Heart right ventricle (tissue), 16 donors: Measurements from ENCODE around the gene EMB. TPM values are rescaled to one million over a fixed set of nuclear protein-coding genes. Genes with fewer than 3 reads are reported as not detected.
"Not testable (repeated sequence)": the region's sequence is repeated elsewhere in the genome, so short reads cannot be mapped to it uniquely, and the experiment has no call there.

Experiments used
- ATAC-seq, 8 donors: fragments of 200-7000 bp; cut with Tn5 transposase; one replicate each; pipeline ENCODE4 v1.9.1; 2020; ENCODE audit warnings: mild to moderate bottlenecking in 8 of 8, moderate library complexity in 8 of 8, moderate number of reproducible peaks in 1 of 8
- DNase-seq, 2 donors: peaks; one replicate each; pipeline ENCODE4 v3.0.0-alpha.2; 2020
- H3K27ac ChIP-seq, 10 donors: fragments of 200-600 bp; sonication (generic) in 2 of 10; one replicate each; pipeline versions ENCODE4 v1.5.0 to v1.8.0; 2020 to 2022; ENCODE audit warnings: mild to moderate bottlenecking in 3 of 10
- H3K27me3 ChIP-seq, 7 donors: fragments of 200-600 bp; one replicate each; pipeline ENCODE4 v1.8.0; 2021 to 2022; ENCODE audit warnings: mild to moderate bottlenecking in 2 of 7
- H3K36me3 ChIP-seq, 9 donors: fragments of 200-600 bp; sonication (generic) in 1 of 9; one replicate each; pipeline versions ENCODE4 v1.5.0 to v1.8.0; 2020 to 2022; ENCODE audit warnings: mild to moderate bottlenecking in 2 of 9
- H3K4me1 ChIP-seq, 9 donors: fragments of 200-600 bp; sonication (generic) in 1 of 9; one replicate each; pipeline versions ENCODE4 v1.5.0 to v1.8.0; 2020 to 2022; ENCODE audit warnings: mild to moderate bottlenecking in 4 of 9
- H3K4me3 ChIP-seq, 10 donors: fragments of 200-600 bp; sonication (generic) in 2 of 10; one replicate each; pipeline versions ENCODE4 v1.5.0 to v1.8.0; 2020 to 2022; ENCODE audit warnings: mild to moderate bottlenecking in 7 of 10, moderate library complexity in 2 of 10
- H3K9me3 ChIP-seq, 11 donors: fragments of 200-600 bp in 10 of 11; sonication (generic) in 2 of 11; one replicate each; pipeline versions ENCODE4 v1.5.0 to v1.8.0; 2013 to 2022; ENCODE audit warnings: mild to moderate bottlenecking in 2 of 11, control low read depth in 1 of 11, moderate library complexity in 1 of 11
- WGBS, 2 donors: extraction: QIAGEN DNeasy Blood & Tissue Kit; methylation state at CpG; one replicate each; pipeline ENCODE4 v1.1.7; 2013; ENCODE audit warnings: inconsistent platforms in 1 of 2; 5-methylcytosine and 5-hydroxymethylcytosine counted together
- intact Hi-C, 10 donors: fragments of 100-400 bp; cut with DNase I; formaldehyde crosslinking; loops; one replicate each; pipeline versions ENCODE4 v1.11.1 to v1.14.2; 2022
- polyA plus RNA-seq, 2 donors: library from polyadenylated mRNA; stranded (reverse); fragments of 200-250 nt; gene quantifications; one replicate each; pipeline ENCODE4 v1.2.3, GENCODE V29; 2013
- total RNA-seq, 10 donors: library from RNA; stranded (reverse); fragmentation: NEBNext Ultra II Directional in 3 of 10; extraction: Animal tissue kit (Norgen Biotek cat#: 25700) in 3 of 10; gene quantifications; one replicate each; pipeline versions ENCODE4 v1.2.1 to v1.2.4, GENCODE V29; 2021 to 2023
- TF ChIP-seq, protein P1 (sequence below), 9 donors: fragments of 200-600 bp; sonication (generic) in 2 of 9; IDR thresholded peaks; one replicate each; pipeline versions ENCODE4 v1.5.0 to v1.8.0; 2021 to 2022; ENCODE audit warnings: antibody characterized with exemption in 9 of 9, mild to moderate bottlenecking in 5 of 9, moderate library complexity in 1 of 9
- donor health status: Arrhythmogenic right ventricular cardiomyopathy.
- donor health status: ischemic (EF 13 %, LVEDD 7.1; RV severe dilation, severe dysfunction).
- donor health status: healthy with polysubstance abuse.
- donor health status: DM: no; HTN: yes; CAD: no.
- donor health status: DM: no; HTN: no; CAD: no.
- donor health status: ischemic (EF 25% LVEDD 6.9; RV normal size, moderate dysfunction).
- donor health status: ischemic (EF 25% LVEDD 5.7; RV mildly dilated, moderate dysfunction).
- donor health status: healthy.
- donor health status: DM: yes; HTN: yes; CAD: no.
- donor health status: Ischemic cardiomyopathy.
- donor health status: ischemic (EF 35%, LVEDD 5.7; RV mildly dilated, moderate dysfunction).
- donor health status: nonischemic (EF 11% LVEDD 7.7; RV severe dilation, severe dysfunction).
- donor health status: DM: yes; HTN: yes; CAD: no.
- donor health status: PGD.
- donor health status: ischemic (EF 29% LVEDD 5.4; RV normal size, mild dysfunction).
- donor health status: nonischemic (EF 23%, LVEDD 6.1; RV moderate dilation, normal function).

EMB gene
- total and polyA plus RNA-seq, 12 donors: 0.93 to 25.0 (median 10.4) TPM

DNA sequence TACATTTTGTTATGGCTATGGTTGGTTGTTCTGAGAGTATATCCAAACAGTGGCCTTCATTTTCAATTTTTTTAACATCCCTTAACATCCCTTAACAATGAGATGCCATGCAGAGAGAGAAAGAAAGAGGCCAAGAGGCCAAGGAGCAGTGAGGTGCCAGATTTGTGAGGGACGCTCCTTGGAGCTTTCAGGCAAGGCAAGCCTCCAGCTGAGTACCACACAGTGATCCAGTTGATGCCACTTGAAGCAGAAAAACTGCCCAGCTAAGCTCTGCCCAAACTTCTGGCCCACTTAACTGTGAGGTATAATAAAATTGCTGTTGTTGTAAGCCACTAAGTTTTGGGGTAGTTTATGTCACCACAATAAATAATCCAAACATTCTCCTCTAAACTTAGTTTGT, 22.6 kb upstream of the EMB start:
- Histone ChIP-seq H3K27me3 (no peaks in the 10 kb centered on the region), H3K9me3 (peaks cover 0 to 11% (median 0%) of the 10 kb centered on the region in 11 donors), H3K36me3 (no peaks in the 10 kb centered on the region), H3K27ac (no peak overlapping the region), H3K4me1 (peaks cover 0 to 8% (median 0%) of the 10 kb centered on the region in 9 donors), H3K4me3 (no peak overlapping the region)
- intact Hi-C loops: no loop called here
- TF ChIP-seq, protein P1, sequence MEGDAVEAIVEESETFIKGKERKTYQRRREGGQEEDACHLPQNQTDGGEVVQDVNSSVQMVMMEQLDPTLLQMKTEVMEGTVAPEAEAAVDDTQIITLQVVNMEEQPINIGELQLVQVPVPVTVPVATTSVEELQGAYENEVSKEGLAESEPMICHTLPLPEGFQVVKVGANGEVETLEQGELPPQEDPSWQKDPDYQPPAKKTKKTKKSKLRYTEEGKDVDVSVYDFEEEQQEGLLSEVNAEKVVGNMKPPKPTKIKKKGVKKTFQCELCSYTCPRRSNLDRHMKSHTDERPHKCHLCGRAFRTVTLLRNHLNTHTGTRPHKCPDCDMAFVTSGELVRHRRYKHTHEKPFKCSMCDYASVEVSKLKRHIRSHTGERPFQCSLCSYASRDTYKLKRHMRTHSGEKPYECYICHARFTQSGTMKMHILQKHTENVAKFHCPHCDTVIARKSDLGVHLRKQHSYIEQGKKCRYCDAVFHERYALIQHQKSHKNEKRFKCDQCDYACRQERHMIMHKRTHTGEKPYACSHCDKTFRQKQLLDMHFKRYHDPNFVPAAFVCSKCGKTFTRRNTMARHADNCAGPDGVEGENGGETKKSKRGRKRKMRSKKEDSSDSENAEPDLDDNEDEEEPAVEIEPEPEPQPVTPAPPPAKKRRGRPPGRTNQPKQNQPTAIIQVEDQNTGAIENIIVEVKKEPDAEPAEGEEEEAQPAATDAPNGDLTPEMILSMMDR (IDR thresholded peaks at IDR 0.05): no peak
- ATAC-seq (no peak), DNase-seq (no peak)
- 69 to 81% methylated on average over 1 of the region's 1 CpG for WGBS, 2 donors

DNA sequence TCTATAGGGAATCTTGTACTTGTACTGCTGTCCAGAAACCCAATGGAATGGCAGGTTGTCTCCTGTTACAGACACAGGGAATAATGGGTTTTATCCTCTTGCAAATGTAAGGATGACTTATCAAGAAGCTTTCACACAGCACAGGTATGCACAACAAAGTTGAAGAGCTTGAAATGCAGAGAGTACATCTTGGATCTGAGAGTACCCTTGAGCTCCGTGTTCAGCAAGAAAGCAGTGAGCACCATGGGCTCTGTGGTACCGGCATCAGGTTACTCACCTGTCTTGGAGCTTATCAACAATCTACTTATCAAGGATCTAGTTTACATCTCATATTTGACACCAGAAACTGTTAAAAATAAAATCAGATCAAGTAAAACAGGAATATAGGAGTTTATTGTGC, 22.0 kb upstream of the EMB start:
- no peaks in the 10 kb centered on the region for H3K27me3 ChIP-seq
- intact Hi-C loops: no loop called here
- H3K9me3 ChIP-seq: peaks cover 0 to 11% (median 0%) of the 10 kb centered on the region in 11 donors
- H3K4me3 ChIP-seq: no peak overlapping the region
- TF ChIP-seq, protein P1 (IDR thresholded peaks at IDR 0.05): no peak
- 77 to 80% methylated on average over 2 of the region's 2 CpGs for WGBS, 2 donors
- ATAC-seq (peak in 1 of 8 donors; percentile 8), DNase-seq (no peak)
- H3K36me3 ChIP-seq: no peaks in the 10 kb centered on the region
- H3K4me1 ChIP-seq: peaks cover 0 to 8% (median 0%) of the 10 kb centered on the region in 9 donors
- peak overlapping the region in 2 of 10 donors; percentile 12 to 19 for H3K27ac ChIP-seq

DNA sequence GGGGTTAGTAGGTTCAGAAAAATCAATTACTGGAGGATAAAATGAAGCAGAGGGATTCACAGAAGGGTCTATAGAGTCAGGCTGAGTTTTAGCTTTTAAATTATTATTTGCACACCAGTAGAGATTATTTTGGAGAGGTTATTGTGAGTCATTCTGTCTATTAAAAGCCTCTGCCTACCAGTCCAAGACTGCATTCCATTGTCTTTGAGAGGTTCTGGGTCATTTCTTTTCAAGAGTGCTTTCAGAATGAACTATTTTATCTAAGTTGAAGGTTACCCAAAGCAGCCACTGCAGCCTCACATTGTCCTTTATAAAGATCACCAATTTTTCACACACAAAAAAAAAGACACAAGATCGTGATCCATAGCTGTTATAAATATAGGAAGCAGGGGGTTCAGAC, 21.5 kb upstream of the EMB start:
- WGBS, 2 donors: 61 to 63% methylated on average over 1 of the region's 1 CpG
- DNase-seq, H3K4me3 ChIP-seq, H3K4me1 ChIP-seq, H3K36me3 ChIP-seq, H3K27me3 ChIP-seq, intact Hi-C loops: not testable (repeated sequence)
- H3K27ac ChIP-seq: peak overlapping the region in 2 of 10 donors; percentile 12 to 19
- ATAC-seq: peak in 6 of 8 donors; percentile 67 to 88 (median 78)
- H3K9me3 ChIP-seq: peaks cover 0 to 11% (median 0%) of the 10 kb centered on the region in 11 donors

DNA sequence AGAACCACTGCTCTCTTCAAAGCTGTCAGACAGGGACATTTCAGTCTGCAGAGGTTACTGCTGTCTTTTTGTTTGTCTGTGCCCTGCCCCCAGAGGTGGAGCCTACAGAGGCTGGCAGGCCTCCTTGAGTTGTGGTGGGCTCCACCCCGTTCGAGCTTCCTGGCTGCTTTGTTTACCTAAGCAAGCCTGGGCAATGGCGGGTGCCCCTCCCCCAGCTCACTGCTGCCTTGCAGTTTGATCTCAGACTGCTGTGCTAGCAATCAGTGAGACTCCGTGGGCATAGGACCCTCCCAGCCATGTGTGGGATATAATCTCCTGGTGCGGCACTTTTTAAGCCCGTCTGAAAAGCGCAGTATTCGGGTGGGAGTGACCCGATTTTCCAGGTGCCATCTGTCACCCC, 17.3 kb upstream of the EMB start:
- ATAC-seq, H3K27ac ChIP-seq, H3K4me1 ChIP-seq, intact Hi-C loops, H3K27me3 ChIP-seq, H3K36me3 ChIP-seq, H3K4me3 ChIP-seq: not testable (repeated sequence)
- 78 to 83% methylated on average over 9 of the region's 9 CpGs for WGBS, 2 donors
- peak in 1 of 2 donors; percentile 12 for DNase-seq
- H3K9me3 ChIP-seq: peaks cover 0 to 11% (median 0%) of the 10 kb centered on the region in 11 donors

DNA sequence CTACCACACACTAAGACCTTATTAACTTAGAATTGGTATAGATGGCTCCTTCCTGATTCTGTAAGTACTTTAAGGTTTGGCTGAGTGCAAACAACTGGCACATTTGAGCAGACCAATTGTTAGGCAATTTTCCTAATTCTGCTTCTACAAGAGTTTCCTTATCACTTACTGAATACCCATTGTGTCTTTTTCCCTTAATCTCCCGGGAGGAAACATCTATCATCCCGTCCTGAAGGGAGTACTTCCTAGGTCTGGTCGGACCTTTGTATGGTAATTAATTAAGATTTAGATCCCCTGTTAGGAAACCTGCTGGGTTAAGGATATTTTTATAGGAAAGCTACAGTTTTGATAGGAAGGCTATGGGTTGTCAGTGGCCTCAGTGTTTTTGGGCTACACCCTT, 8.2 kb upstream of the EMB start:
- H3K27me3 ChIP-seq, DNase-seq, H3K36me3 ChIP-seq, intact Hi-C loops, H3K27ac ChIP-seq, H3K4me3 ChIP-seq, ATAC-seq: not testable (repeated sequence)
- Histone ChIP-seq H3K4me1 (peaks cover 0 to 13% (median 0%) of the 10 kb centered on the region in 9 donors), H3K9me3 (peaks cover 0 to 14% (median 0%) of the 10 kb centered on the region in 11 donors)
- WGBS, 2 donors: 36 to 37% methylated on average over 3 of the region's 3 CpGs

DNA sequence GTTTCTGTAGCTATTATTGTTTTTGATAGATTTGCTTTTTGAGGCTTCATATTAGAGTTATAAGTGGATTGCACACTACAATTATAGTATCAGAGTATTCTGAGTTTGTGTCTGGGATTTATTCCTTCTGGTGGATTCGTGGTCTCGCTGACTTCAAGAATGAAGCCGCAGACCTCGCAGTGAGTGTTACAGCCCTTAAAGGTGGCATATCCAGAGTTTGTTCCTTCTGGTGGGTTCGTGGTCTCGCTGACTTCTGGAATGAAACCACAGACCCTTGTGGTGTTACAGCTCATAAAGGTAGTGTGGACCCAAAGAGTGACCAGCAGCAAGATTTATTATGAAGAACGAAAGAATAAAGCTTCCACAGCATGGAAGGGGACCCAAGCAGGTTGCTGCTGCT, 6.9 kb upstream of the EMB start:
- intact Hi-C loops: no loop called here
- DNase-seq (no peak), ATAC-seq (no peak)
- H3K9me3 ChIP-seq: peaks cover 0 to 4% (median 0%) of the 10 kb centered on the region in 11 donors
- H3K27ac ChIP-seq: no peak overlapping the region
- no peak overlapping the region for H3K4me3 ChIP-seq
- TF ChIP-seq, protein P1 (IDR thresholded peaks at IDR 0.05): no peak
- no peaks in the 10 kb centered on the region for H3K27me3 ChIP-seq
- 89 to 90% methylated on average over 7 of the region's 7 CpGs for WGBS, 2 donors
- H3K36me3 ChIP-seq: no peaks in the 10 kb centered on the region
- H3K4me1 ChIP-seq: peaks cover 0 to 15% (median 0%) of the 10 kb centered on the region in 9 donors
